ENCODE data around the gene LPGAT1.
"Not testable (repeated sequence)": the region's sequence is repeated elsewhere in the genome, so short reads cannot be mapped to it uniquely, and the experiment has no call there.

Gene LPGAT1, protein sequence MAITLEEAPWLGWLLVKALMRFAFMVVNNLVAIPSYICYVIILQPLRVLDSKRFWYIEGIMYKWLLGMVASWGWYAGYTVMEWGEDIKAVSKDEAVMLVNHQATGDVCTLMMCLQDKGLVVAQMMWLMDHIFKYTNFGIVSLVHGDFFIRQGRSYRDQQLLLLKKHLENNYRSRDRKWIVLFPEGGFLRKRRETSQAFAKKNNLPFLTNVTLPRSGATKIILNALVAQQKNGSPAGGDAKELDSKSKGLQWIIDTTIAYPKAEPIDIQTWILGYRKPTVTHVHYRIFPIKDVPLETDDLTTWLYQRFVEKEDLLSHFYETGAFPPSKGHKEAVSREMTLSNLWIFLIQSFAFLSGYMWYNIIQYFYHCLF

DNA sequence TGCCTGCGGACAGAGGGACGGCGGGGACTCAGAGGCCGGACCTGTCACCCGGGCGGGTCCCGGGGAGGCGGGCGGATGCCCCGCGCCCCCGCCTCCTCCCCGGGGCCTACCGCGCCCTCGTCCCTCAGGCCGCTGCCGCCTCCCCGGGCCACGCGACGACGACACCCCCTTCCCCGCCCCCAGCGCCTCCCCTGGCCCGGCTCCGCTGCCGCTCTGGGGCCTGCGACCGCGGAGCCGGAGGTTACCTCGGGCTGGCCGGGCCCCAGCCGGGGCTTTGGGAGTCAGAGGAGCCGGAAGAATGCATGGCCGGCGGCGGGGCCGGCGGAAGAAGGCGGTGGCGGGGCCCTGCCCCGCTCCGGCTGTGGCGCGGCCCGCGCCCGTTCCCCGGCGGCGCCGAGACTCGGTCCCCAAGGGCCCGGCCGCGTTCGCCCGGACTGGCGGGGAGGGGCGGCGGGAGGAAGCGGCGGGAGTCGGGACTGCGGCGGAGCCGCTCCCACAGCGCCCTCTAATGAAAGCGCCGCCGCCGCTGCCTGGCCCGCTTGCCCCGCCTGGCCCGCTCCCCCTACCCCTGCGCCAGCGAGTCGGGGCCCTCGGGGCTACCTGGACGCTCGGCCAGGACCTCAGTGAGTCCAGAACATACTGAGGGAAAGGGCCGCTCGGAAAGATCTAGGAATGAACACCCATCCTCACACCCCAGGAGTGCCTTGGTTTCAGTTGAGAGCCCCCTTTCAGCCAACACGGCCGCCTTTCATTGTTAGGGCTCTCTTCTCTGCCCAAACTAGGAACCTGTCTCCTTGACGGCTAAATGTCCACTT is at the start of gene LPGAT1:
Gene LPGAT1, minus strand, starts transcription at position 436 of the 815 bp plus-strand sequence. CDS start 1,467 bp downstream, outside the sequence.
- DNase-seq (ENCODE audit: low read depth in 2 of 2) = peak; percentile 34 to 54

DNA sequence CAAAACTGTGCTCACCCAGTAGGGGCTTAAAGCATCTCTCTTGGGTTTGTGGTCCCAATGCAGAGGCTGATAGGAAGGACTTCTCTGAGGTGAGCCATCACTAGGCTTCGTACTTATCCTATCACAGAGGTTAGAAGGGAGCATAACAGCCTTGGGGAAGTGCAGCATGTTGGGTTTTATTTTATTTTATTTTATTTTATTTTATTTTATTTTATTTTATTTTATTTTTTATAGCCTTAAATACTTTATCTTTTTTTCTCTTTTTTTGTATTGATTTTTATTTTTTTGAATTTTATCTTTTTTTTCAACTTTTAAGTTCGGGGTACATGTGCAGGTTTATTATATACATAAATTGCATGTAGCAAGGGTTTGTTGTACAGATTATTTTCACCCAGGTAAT is 48.9 kb upstream of the LPGAT1 start:
- no peak for DNase-seq (ENCODE audit: low read depth in 2 of 2)

DNA sequence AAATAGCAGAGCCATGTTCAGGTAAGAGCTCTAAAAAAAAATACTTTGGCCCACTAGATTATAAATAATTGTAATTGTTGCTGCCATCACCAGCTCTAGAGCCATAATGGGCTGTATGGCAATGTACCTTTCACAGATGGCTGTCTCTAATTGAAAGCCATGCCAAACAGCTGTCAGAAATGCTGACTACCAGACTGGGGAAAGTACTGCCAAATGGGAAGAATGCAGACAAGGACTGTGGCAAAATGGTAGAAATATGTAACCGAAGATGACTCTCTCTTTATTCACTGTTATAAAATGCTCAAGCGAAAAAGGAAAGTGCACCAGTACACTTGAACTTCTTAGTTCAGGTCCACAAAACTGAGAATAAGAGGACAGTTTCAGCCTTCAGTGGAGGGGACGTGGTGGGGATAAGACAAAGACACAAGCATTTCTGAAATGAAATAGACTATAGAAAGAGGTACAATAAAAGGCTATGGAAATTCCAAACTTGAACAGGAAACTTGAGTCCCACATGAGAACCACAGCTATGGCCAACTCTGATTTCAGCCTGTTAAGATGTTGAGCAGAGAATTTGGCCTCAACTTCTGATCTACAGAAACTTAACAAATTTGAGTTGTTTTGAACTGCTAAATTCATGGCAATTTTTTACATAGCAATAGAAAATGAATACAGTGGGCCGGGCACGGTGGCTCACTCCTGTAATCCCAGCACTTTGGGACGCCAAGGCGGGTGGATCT is 46.5 kb upstream of the LPGAT1 start:
- DNase-seq (ENCODE audit: low read depth in 2 of 2) = no peak

DNA sequence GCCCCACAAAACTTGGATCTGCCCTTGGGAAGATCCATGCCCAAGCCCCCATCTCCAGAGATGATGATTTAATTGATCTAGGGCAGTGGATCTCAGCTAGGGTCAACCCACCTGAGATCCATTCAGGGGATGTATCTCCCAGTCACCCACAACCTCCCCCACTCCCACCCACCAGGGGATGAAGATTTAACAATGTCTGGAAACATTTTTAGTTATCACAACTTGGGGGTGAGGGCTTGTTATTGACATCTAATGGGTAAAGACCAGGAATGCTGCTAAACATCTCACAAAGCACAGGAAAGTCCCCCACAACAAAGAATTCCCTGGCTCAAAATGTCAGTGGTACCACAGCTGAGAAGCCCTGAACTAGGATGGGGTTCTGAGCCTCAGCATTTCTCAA is 45.0 kb upstream of the LPGAT1 start:
- DNase-seq (ENCODE audit: low read depth in 2 of 2) = no peak

DNA sequence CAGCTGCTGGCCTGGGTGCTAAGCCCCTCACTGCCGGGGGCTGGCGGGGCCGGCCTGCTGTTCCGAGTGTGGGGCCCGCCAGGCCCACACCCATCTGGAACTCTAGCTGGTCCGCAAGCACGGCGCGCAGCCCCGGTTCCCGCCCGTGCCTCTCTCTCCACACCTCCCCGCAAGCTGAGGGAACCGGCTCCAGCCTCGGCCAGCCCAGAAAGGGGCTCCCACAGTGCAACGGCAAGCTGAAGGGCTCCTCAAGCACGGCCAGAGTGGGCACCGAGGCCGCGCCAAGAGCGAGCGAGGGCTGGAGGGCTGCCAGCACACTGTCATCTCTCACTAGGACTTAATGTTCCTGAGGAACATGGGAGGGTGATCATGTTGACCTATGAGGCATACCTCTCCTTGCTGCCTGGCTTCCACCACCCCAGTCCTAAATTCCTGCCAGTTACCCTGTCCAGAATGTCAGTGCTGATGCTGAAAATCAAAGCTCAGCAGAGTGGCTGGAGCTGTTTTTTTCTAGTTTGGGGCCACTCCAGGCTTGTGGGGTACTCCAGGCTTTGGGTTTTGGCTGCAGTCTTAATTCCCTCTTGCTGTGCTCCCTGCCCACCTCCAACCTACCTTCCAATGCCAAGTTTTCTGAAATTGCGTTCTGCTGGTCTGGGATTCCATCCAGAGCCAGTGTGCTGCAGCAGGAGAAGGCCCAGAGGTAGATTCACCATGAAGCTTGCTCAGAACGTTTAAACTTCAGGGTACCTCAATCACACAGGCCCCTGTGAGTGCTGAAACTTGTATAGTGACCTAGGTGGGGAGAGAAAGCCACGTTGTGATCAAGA is 44.2 kb upstream of the LPGAT1 start:
- DNase-seq (ENCODE audit: low read depth in 2 of 2) = no peak

DNA sequence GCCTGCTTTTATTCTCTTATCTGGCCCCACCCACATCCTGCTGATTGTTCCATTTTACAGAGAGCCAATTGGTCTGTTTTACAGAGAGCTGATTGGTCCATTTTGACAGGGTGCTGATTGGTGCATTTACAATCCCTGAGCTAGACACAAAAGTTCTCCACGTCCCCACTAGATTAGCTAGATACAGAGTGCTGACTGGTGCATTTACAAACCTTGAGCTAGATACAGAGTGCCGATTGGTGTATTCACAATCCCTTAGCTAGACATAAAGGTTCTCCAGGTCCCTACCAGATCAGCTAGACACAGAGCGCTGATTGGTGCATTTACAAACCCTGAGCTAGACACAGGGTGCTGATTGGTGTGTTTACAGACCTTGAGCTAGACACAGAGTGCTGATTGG is 43.2 kb upstream of the LPGAT1 start:
- not testable (repeated sequence) for DNase-seq (ENCODE audit: low read depth in 2 of 2)

DNA sequence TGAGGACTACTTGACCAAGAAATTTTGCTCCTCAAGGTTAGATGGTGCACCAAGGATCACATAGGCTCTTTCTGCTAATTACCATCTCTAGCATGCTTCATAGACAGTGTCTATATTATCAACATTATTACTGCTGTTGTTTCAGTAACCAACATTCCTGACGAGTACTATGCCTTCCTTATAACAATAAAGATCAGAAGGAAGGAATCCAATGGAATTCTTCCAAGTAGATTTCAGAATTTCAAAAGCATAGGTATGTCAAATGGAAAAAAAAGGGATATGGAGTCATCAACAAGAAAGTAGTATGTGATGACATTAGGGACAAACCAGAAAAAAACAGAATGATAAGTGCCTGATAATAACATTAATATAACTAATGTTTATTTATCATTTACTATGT is 39.6 kb upstream of the LPGAT1 start:
- DNase-seq (ENCODE audit: low read depth in 2 of 2) = no peak

DNA sequence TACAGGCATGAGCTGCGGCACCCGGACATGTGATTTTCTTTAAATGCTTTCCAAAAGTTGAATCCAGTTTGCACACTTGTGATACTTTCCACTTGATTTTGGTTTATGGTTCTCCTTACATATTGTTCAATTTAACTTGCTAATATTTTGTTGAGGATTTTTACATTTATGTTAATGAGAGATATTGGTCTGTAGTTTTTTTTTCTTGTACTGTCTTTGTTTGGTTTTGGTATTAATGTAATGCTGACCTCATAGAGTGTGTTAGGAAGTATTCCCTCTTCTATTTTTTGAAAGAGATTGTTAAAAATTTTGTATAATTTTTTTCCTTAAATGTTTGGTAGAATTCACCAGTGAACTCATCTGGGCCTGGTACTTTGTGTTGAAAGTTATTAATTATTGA is 34.6 kb upstream of the LPGAT1 start:
- DNase-seq (ENCODE audit: low read depth in 2 of 2) = no peak

DNA sequence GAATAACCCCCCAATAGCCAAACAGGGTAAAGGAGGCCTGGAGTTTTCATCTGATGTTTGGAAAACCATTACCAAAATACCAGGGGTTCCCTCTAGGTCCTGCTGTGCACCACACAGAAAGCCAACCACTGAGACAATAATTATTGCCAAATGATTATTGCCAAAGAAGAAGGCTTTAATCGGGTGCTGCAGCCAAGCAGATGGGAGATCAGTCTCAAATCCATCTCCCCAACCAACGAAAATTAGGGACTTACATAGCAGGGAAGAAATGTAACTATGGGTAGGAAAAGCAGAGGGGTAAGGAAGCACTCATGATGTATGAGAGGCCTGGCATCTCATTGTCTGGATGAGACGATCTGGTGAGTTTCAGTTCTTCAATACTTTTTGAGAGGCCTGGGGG is 28.8 kb upstream of the LPGAT1 start:
- no peak for DNase-seq (ENCODE audit: low read depth in 2 of 2)

DNA sequence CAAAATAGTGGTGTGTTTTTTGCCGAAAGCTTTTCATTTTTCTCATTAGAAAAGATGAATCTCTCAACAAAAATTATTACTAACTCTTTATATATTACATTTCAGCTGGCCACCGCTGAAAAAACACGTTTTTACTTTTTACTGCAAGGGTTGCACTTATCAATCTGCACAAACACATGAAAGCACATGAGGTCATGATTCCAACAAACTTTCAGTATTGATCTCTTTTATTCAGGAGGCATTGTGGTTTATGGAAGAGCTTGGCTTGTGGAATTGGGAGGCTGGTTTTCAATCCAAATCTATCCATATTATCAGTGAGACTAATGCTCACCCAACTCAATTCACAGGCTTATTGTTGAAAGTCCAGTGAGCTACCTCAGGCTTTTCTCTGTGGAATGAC is 20.6 kb upstream of the LPGAT1 start:
- DNase-seq (ENCODE audit: low read depth in 2 of 2) = no peak

DNA sequence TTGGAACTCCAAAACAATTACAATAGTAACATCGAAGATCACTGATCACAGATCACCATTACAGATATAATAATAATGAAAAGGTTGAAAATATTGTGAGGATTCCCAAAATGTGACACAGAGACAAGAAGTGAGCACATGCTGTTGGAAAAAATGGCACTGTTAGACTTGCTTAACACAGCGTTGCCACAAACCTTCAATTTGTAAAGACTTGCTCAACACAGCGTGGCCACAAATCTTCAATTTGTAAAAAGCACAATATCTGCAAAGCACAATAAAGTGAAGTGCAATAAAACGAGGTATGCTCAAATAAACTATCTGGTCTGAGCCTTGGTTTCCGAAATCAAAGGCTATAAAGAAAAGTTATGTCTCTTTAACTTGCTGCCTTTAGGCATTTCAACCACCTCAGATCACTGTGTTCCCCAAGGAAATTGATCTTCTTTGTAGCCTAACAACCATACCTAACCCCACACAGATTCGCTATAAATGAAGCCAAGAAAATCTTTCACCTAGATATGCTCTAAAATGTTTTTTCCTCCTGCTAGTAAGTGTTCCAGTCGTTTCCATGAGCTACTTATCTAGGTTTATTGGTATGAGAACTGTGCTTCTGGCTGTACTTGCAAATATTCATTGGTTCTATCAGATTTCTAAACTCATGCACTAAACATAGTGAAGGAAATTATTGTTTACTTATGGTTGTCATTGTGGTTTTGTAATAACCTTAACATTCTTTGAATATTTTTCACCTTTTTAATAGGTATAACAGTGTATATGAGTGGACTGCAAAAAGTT is 13.1 kb upstream of the LPGAT1 start:
- DNase-seq (ENCODE audit: low read depth in 2 of 2) = no peak

DNA sequence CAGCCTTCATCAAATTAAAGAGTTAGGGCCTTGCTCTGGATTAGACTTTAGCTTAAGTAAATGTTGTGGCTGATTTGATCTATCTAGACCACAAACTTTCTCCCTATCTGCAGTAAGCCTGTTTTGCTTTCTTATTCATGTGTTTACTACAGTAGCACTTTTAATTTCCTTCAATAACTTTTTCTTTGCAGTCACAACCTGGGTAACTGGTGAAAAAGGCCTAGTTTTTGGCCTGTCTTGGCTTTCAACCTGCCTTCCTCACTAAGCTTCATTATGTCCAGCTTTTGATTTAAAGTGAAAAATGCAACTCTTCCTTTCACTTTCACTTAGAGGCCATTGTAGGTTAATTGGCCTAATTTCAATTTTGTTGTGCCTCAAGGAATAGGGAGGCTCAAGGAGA is 12.5 kb upstream of the LPGAT1 start:
- DNase-seq (ENCODE audit: low read depth in 2 of 2) = no peak

DNA sequence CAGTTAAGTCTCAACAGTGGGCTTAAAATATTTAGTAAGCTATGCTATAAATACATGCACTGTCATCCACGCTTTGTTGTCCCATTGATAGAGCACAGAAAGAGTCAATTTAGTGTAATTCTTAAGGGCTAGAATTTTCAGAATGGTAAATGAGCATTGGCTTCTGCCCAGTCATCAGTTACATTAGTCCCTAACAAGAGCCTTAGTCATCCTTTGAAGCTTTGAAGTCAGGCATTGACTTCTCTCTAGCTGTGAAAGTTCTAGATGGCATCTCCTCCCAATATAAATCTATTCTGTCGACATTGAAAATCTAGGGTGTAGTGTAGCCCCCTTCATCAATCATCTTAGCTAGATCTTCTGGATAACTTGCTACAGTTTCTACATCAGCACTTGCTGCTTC is 12.0 kb upstream of the LPGAT1 start:
- DNase-seq (ENCODE audit: low read depth in 2 of 2) = no peak

DNA sequence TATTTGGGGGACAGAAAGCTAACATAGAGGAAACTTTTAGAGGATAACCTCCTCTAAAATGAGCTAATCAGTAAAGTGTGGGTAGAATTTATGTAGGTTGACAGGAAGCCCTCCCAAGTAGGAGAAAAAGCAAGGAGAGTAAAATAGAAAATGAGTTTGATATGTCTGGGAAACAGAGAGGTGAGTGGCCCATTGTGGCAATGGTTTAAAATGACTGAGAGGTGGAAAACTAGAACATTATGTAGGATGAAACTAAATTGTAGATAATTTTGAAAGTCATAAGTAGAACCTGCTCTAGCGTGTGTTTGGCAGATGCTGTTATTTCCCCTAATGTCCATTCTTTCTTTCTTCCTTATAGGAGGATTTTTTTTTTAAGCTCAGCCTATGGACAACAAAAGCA is 8.5 kb upstream of the LPGAT1 start:
- no peak for DNase-seq (ENCODE audit: low read depth in 2 of 2)

DNA sequence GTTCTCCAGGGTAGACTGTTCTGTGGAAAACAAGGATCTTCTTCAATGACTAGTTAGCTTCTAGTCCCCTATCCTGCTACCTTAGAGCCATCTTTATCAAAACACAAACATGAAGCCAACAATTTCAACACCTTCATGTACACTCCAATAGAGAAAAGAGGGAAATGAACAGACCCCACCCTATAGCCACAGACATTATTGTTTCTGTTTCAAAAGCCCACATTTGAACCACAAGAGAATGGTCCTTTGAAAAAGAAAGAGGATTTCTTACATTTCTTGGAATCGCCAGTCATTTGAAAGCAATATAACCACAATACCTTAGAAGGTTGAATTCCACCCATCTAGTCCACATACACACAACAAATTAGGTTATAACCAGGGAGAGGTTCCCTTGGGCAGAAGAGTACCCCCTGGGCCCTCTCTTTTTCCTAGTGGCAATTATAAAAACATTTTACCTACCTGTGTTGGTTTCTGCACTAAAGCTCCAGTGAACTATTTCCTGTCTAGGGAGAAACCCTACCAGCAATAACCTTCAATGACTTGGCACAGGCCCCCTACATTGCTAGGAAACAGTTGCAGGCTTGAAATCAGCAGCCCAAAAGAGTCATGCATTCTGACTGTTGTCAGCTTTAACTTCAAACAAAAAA is 2.7 kb upstream of the LPGAT1 start:
- DNase-seq (ENCODE audit: low read depth in 2 of 2) = no peak

DNA sequence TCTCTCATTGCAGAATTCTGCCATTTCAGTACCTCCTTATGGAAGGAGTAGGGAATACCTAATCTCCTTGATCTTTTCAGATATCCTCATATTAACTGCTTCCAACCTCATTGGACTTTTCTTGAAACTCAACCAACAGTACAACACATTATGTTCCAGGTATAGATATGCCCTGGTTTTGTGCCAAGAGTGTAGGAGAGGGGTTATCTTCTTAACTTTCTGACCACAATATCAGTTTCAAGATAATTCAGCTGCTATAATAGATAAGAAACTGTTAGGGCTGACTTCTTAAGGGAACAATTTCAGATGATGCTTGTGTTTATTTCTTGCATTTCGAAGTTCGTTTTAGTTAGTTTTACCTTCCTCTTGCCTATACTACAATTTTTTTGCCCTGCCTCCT is 2.1 kb upstream of the LPGAT1 start:
- no peak for DNase-seq (ENCODE audit: low read depth in 2 of 2)

DNA sequence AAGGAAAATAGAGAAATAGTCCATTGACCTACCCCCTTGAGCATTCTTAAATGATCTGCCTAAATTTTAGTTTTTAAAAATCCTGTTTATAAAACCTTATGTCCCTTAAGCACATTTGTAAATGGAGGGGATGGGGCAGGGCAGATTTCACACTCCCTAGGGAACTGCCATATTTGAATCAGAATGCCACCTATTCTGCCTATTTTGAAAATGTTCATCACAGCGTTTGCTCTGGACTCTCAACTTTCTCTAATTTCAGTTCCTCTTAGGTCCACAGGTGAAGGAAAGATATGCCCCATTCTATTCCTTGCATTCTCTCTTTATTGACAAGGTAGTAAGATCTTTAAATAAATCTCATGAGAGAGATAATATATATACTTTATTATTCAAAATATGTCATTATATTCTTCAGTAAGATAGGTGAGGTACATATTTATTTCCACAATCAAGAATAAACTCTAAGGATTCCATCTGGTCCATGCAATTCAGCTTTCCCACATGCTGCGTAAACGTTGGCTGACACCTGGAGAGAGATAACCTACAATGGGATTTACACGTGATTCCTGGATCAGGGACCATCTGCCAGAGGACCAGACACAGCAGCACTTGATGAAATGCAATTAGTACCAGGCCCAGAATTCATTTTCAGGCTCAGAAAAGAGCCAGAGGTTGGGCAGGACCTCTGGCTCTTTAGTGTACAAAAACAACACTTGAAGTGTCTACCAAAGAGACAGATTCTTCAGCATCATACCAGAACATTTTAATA is 1.2 kb upstream of the LPGAT1 start:
- DNase-seq (ENCODE audit: low read depth in 2 of 2) = no peak

DNA sequence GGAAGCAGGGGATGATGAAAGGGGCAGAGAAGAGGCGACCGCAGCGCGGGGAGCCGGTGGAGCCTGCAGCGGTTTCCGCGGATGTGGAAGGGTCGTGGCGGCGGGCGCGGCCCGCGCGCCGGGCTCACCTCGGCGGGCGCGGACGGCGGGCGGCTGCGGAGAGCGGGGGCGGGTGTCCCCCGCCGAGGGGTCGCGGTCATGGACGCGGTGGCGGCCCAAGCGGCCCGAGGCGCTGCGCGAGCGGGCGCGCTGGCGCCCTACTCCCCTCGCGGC is 572 bp downstream of the LPGAT1 start:
- DNase-seq (ENCODE audit: low read depth in 2 of 2) = no peak

DNA sequence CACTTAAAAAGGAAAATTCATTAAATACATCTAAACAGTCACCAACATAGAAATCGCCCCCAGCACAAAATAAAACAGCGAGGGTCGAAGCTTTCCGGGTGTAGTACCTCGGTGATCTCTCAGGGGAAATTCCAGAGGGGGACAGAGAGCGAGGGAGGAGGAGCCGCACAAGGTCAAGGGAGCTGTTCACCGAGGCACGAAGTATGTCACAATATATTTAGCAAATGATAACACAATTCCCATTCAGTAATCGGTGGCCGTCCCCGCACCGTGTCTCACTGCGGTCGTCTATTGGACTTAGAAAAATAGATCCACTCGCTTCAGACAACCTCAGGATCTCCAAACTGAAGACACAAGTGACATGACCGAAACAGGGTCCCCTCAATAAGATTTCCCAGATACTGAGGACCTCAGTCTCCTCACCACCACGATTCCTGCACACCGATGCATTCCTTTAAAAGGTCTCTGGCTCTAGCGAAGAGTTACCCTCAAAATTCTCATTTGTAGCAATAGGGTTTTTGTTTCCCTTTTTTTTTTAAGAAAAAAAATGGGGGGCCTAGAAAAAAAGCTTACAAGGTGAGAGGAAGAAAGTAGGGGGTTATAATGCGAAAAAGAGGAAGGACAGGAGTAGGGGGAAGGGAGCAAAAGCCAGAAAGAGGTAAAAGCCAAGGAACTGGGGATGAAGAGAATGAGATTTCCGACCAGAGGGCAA is 1.1 kb downstream of the LPGAT1 start:
- DNase-seq (ENCODE audit: low read depth in 2 of 2) = no peak
